Astrocyte (in vitro differentiated cells and primary cell): Measurements from ENCODE around the gene S100A7. TPM values are rescaled to one million over a fixed set of nuclear protein-coding genes. Genes with fewer than 3 reads are reported as not detected.

ENCODE experiments used
- DNase-seq: peaks from one replicate; pipeline ENCODE4 v3.0.0-alpha.2; 2010; ENCODE audit warnings: low read depth
- FAIRE-seq: peaks from 2 replicates; lab custom pipeline; 2011; peaks lifted over from hg19 to GRCh38; lab: Jason Lieb, UNC
- H2AFZ ChIP-seq: 2 replicates; pipeline ENCODE4 v1.6.0; 2012; ENCODE audit warnings: low read depth, low read length, inconsistent platforms
- H3K27ac ChIP-seq: 2 replicates; pipeline ENCODE4 v1.5.1; 2011; ENCODE audit warnings: low read depth, low read length, inconsistent platforms
- H3K27me3 ChIP-seq: 2 replicates; pipeline ENCODE4 v1.6.0; 2011; ENCODE audit warnings: low read length, inconsistent platforms; ENCODE audit not compliant: insufficient read depth
- H3K36me3 ChIP-seq: 2 replicates; pipeline ENCODE4 v1.5.1; 2011; ENCODE audit warnings: low read length, inconsistent platforms; ENCODE audit not compliant: insufficient read depth
- H3K4me1 ChIP-seq: 2 replicates; pipeline ENCODE4 v1.5.1; 2011; ENCODE audit warnings: low read length, inconsistent platforms; ENCODE audit not compliant: insufficient read depth
- H3K4me2 ChIP-seq: 2 replicates; pipeline ENCODE4 v1.6.0; 2012; ENCODE audit warnings: low read length, inconsistent platforms
- H3K4me3 ChIP-seq: 2 replicates; pipeline ENCODE4 v1.5.1; 2011; ENCODE audit warnings: low read depth, mild to moderate bottlenecking, low read length, inconsistent platforms; ENCODE audit not compliant: insufficient read depth
- H3K79me2 ChIP-seq: 2 replicates; pipeline ENCODE4 v1.6.0; 2012; ENCODE audit warnings: mild to moderate bottlenecking, low read length, inconsistent platforms; ENCODE audit not compliant: insufficient read depth
- H3K9ac ChIP-seq: 2 replicates; pipeline ENCODE4 v1.6.0; 2012; ENCODE audit warnings: mild to moderate bottlenecking, low read length, inconsistent platforms
- H3K9me3 ChIP-seq: 2 replicates; pipeline ENCODE4 v1.5.1; 2012; ENCODE audit warnings: low read depth, mild to moderate bottlenecking, low read length, inconsistent platforms; ENCODE audit not compliant: insufficient read depth
- H4K20me1 ChIP-seq: 2 replicates; pipeline ENCODE4 v1.6.0; 2012; ENCODE audit warnings: low read length, inconsistent platforms; ENCODE audit not compliant: insufficient read depth
- H3K27ac Mint-ChIP-seq: one replicate; pipeline ENCODE4 v1.8.0; 2021; ENCODE audit warnings: mild to moderate bottlenecking, mixed read lengths; ENCODE audit not compliant: unreplicated experiment
- H3K27me3 Mint-ChIP-seq: one replicate; pipeline ENCODE4 v1.8.0; 2021; ENCODE audit warnings: low read depth, mixed read lengths; ENCODE audit not compliant: unreplicated experiment
- H3K36me3 Mint-ChIP-seq: one replicate; pipeline ENCODE4 v1.8.0; 2021; ENCODE audit warnings: low read depth, mixed read lengths; ENCODE audit not compliant: unreplicated experiment
- H3K4me1 Mint-ChIP-seq: one replicate; pipeline ENCODE4 v1.8.0; 2021; ENCODE audit warnings: low read depth, mixed read lengths; ENCODE audit not compliant: unreplicated experiment
- H3K4me3 Mint-ChIP-seq: one replicate; pipeline ENCODE4 v1.8.0; 2021; ENCODE audit warnings: mild to moderate bottlenecking, moderate library complexity, mixed read lengths; ENCODE audit not compliant: unreplicated experiment
- H3K9me3 Mint-ChIP-seq: one replicate; pipeline ENCODE4 v1.8.0; 2021; ENCODE audit warnings: mild to moderate bottlenecking, mixed read lengths; ENCODE audit not compliant: unreplicated experiment
- EZH2 ChIP-seq: IDR thresholded peaks from 2 replicates; pipeline ENCODE4 v1.6.1; 2012; ENCODE audit warnings: mild to moderate bottlenecking, low read length, inconsistent platforms; ENCODE audit not compliant: insufficient read depth
- total RNA-seq: library from RNA; stranded (reverse); gene quantifications from 2 replicates; pipeline ENCODE4 v1.2.1, GENCODE V29; 2021
- TF ChIP-seq, protein P1 (sequence below): IDR thresholded peaks from 2 replicates; pipeline ENCODE4 v1.5.1; 2011; ENCODE audit warnings: low read depth, mild to moderate bottlenecking, inconsistent platforms, low read length, moderate library complexity; ENCODE audit not compliant: insufficient read depth

The S100A7 gene
- total RNA-seq, 1 donor from 2014 or later = not detected

DNA sequence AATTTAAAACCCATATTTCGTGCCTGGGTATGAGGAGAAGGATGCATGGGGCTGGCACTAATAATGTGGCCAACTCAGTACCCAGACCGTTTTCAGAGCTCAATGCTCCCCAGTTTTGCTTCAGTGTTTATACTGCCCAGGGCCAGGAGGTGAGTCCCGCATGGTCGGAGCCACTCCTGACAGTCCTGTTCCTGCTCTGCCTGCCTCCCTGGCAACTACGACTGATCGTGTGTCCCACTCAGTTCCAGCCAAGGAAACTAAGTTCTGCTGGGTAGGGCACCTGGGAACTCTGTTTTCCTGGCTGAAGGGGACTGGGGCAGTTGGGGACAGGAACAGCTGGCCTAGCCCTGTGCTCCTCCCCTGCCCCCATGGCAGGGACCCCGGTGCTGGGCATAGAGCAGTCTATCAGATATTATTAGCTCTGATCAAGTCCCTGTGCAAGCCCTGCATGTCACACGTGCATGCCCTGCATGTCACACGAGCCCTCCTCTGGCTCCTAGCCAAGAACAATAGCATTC lies 19.2 kb downstream of the S100A7 start:
- Histone ChIP-seq H3K4me3 (no peak overlapping the region), H3K9ac (no peak overlapping the region), H2AFZ (no peak overlapping the region), H3K4me2 (no peak overlapping the region), H3K9me3 (no peaks in the 10 kb centered on the region), H3K4me1 (no peaks in the 10 kb centered on the region), H3K27ac (no peak overlapping the region), H4K20me1 (no peaks in the 10 kb centered on the region), H3K36me3 (no peaks in the 10 kb centered on the region), H3K27me3 (no peaks in the 10 kb centered on the region), H3K79me2 (no peaks in the 10 kb centered on the region)
- H3K9me3 Mint-ChIP-seq = peaks cover 4% of the 10 kb centered on the region
- no peak for FAIRE-seq
- no peak overlapping the region for H3K4me3 Mint-ChIP-seq
- no peak for DNase-seq
- peaks cover 39% of the 10 kb centered on the region for H3K27me3 Mint-ChIP-seq
- H3K36me3 Mint-ChIP-seq = no peaks in the 10 kb centered on the region
- H3K4me1 Mint-ChIP-seq = no peaks in the 10 kb centered on the region
- TF ChIP-seq, protein P1, sequence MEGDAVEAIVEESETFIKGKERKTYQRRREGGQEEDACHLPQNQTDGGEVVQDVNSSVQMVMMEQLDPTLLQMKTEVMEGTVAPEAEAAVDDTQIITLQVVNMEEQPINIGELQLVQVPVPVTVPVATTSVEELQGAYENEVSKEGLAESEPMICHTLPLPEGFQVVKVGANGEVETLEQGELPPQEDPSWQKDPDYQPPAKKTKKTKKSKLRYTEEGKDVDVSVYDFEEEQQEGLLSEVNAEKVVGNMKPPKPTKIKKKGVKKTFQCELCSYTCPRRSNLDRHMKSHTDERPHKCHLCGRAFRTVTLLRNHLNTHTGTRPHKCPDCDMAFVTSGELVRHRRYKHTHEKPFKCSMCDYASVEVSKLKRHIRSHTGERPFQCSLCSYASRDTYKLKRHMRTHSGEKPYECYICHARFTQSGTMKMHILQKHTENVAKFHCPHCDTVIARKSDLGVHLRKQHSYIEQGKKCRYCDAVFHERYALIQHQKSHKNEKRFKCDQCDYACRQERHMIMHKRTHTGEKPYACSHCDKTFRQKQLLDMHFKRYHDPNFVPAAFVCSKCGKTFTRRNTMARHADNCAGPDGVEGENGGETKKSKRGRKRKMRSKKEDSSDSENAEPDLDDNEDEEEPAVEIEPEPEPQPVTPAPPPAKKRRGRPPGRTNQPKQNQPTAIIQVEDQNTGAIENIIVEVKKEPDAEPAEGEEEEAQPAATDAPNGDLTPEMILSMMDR = no peak
- TF ChIP-seq EZH2 = no peak
- H3K27ac Mint-ChIP-seq = no peak overlapping the region

GRCh38 chr1:153439273-153439672 lies 21.2 kb downstream of the S100A7 start:
- TF ChIP-seq, protein P1 = no peak
- no peak for TF ChIP-seq EZH2
- Histone ChIP-seq H4K20me1 (no peaks in the 10 kb centered on the region), H3K27me3 (no peaks in the 10 kb centered on the region), H3K4me1 (no peaks in the 10 kb centered on the region), H3K9me3 (no peaks in the 10 kb centered on the region), H3K4me2 (no peak overlapping the region), H3K27ac (no peak overlapping the region), H3K79me2 (no peaks in the 10 kb centered on the region), H3K36me3 (no peaks in the 10 kb centered on the region), H3K4me3 (no peak overlapping the region), H2AFZ (no peak overlapping the region), H3K9ac (no peak overlapping the region)
- Mint-ChIP-seq H3K4me3 (no peak overlapping the region), H3K4me1 (no peaks in the 10 kb centered on the region), H3K27me3 (peaks cover 34% of the 10 kb centered on the region), H3K36me3 (no peaks in the 10 kb centered on the region), H3K27ac (no peak overlapping the region), H3K9me3 (peaks cover 4% of the 10 kb centered on the region)
- FAIRE-seq = no peak
- no peak for DNase-seq

DNA sequence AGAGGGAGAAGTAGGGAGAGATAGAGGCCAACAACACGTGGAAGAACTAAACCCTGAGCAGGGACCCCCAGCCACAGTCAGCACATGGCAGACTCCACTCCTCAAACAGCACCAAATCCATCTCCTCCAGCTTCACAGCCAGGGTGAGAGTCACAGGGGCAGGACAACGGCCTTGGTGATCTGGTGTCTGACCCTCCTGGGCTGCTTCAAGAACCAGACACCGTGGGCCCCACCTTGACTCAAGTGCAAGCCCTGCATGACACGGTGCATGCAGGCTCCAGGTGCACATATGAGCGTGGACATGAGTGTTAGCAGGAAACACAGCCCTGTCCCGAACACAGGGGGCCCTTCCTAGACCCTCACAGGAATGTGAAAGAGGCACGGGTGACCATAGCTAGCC lies 21.9 kb downstream of the S100A7 start:
- Histone ChIP-seq H2AFZ (no peak overlapping the region), H3K4me3 (no peak overlapping the region), H3K36me3 (no peaks in the 10 kb centered on the region), H3K9ac (no peak overlapping the region), H3K4me1 (no peaks in the 10 kb centered on the region), H3K9me3 (no peaks in the 10 kb centered on the region), H3K79me2 (no peaks in the 10 kb centered on the region), H3K27ac (no peak overlapping the region), H3K27me3 (no peaks in the 10 kb centered on the region), H4K20me1 (no peaks in the 10 kb centered on the region), H3K4me2 (no peak overlapping the region)
- H3K36me3 Mint-ChIP-seq = no peaks in the 10 kb centered on the region
- no peak overlapping the region for H3K4me3 Mint-ChIP-seq
- no peaks in the 10 kb centered on the region for H3K9me3 Mint-ChIP-seq
- peaks cover 32% of the 10 kb centered on the region for H3K27me3 Mint-ChIP-seq
- no peak overlapping the region for H3K27ac Mint-ChIP-seq
- no peaks in the 10 kb centered on the region for H3K4me1 Mint-ChIP-seq
- no peak for DNase-seq
- TF ChIP-seq, protein P1 = no peak
- TF ChIP-seq EZH2 = no peak
- no peak for FAIRE-seq
